A673 (cell line): ENCODE results near the gene UBE2D3. TPM values are rescaled to one million over a fixed set of nuclear protein-coding genes. Genes with fewer than 3 reads are reported as not detected.

ENCODE experiments used
- BruUV-seq: library from RNA; stranded (reverse); fragments of 400-500 nt; replicated peaks from 2 replicates; lab custom pipeline; 2021; lab: Mats Ljungman, UMichigan
- CTCF ChIA-PET: fragments of 300-600 bp; sonication (Branson Sonifier 250); formaldehyde crosslinking; loops from one replicate; lab custom pipeline; 2022; ENCODE audit warnings: antibody characterized with exemption; lab: Charles Lee
- POLR2A ChIA-PET: fragments of 300-600 bp; sonication (Branson Sonifier 250); formaldehyde crosslinking; loops from one replicate; lab custom pipeline; 2022; ENCODE audit warnings: antibody characterized with exemption; ENCODE audit not compliant: low non-redundant PET; lab: Charles Lee
- DNase-seq: peaks from one replicate; pipeline ENCODE4 v3.0.0-alpha.2; 2015; ENCODE audit warnings: low spot score
- H3K27ac ChIP-seq: fragments of 200-600 bp; sonication (generic); 2 replicates; pipeline ENCODE4 v1.5.1; 2016; ENCODE audit warnings: mixed run types, low read depth, mild to moderate bottlenecking, mixed read lengths, antibody characterized with exemption, low read length; ENCODE audit not compliant: poor library complexity, severe bottlenecking
- H3K27me3 ChIP-seq: fragments of 200-600 bp; sonication (generic); replicated peaks from 2 replicates; pipeline ENCODE4 v1.6.1; 2017; ENCODE audit warnings: mixed run types, low read depth, mild to moderate bottlenecking, mixed read lengths, antibody characterized with exemption, low read length; ENCODE audit not compliant: insufficient read depth, poor library complexity
- H3K36me3 ChIP-seq: fragments of 200-600 bp; sonication (generic); 2 replicates; pipeline ENCODE4 v1.6.1; 2016; ENCODE audit warnings: mixed run types, mild to moderate bottlenecking, mixed read lengths, antibody characterized with exemption, low read length; ENCODE audit not compliant: insufficient read depth, poor library complexity, severe bottlenecking
- H3K4me1 ChIP-seq: fragments of 200-600 bp; sonication (generic); 2 replicates; pipeline ENCODE4 v1.6.1; 2017; ENCODE audit warnings: mixed run types, mild to moderate bottlenecking, mixed read lengths, antibody characterized with exemption, low read length; ENCODE audit not compliant: insufficient read depth, poor library complexity, severe bottlenecking
- H3K4me3 ChIP-seq: fragments of 200-600 bp; sonication (generic); 2 replicates; pipeline ENCODE4 v1.5.1; 2016; ENCODE audit warnings: low read depth, mixed run types, mild to moderate bottlenecking, mixed read lengths, low read length; ENCODE audit not compliant: poor library complexity, severe bottlenecking
- H3K9me3 ChIP-seq: fragments of 200-600 bp; sonication (generic); 2 replicates; pipeline ENCODE4 v1.6.1; 2016; ENCODE audit warnings: mixed run types, low read depth, mild to moderate bottlenecking, mixed read lengths, antibody characterized with exemption, low read length; ENCODE audit not compliant: poor library complexity, severe bottlenecking
- EZH2 ChIP-seq: fragments of 200-600 bp; sonication (generic); IDR thresholded peaks from 2 replicates; pipeline ENCODE4 v1.6.1; 2017; ENCODE audit warnings: borderline replicate concordance, low read depth, mild to moderate bottlenecking, mixed read lengths, antibody characterized with exemption, low read length; ENCODE audit not compliant: poor library complexity, severe bottlenecking
- intact Hi-C: fragments of 100-400 bp; cut with micrococcal nuclease; formaldehyde crosslinking; loops from one replicate; pipeline ENCODE4 v1.10.0; 2022; ENCODE audit not compliant: unreplicated experiment
- total RNA-seq: library from RNA; stranded (reverse); gene quantifications from 2 replicates; pipeline ENCODE4 v1.2.3, GENCODE V29; 2021
- TF ChIP-seq, protein P1 (sequence below): fragments of 300-800, 200-600 bp; sonication (generic); conservative IDR thresholded peaks from 2 replicates; pipeline ENCODE4 v1.5.1; 2017; ENCODE audit warnings: low read depth, mild to moderate bottlenecking, antibody characterized with exemption, low read length, moderate library complexity, mixed read lengths

Gene UBE2D3
- total RNA-seq, 1 experiment from 2014 or later: 378 TPM

DNA sequence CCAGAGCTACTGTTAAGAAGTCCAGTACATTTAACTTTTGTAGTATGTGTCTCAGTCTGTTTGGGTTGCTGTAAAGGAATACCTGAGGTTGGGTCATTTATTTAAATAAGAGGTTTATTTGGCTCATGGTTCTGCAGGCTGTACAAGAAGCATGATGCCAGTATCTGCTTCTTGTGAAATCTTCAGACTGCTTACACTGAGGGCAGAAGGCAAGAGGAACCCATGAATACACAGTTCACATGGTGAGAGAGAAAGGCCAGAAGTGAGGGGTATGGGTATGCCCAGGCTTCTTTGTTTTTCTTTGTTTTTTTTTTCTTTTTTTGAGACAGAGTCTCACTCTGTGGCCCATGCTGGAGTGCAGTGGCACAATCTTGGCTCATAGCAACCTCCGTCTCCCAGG is 35.4 kb upstream of the UBE2D3 start:
- Histone ChIP-seq H3K4me1 (no peaks in the 10 kb centered on the region), H3K36me3 (no peaks in the 10 kb centered on the region), H3K9me3 (no peaks in the 10 kb centered on the region), H3K27me3 (no peaks in the 10 kb centered on the region), H3K4me3 (no peak overlapping the region), H3K27ac (no peak overlapping the region)
- DNase-seq: no peak
- CTCF ChIA-PET: no interaction called here
- no peak for TF ChIP-seq EZH2
- TF ChIP-seq, protein P1, sequence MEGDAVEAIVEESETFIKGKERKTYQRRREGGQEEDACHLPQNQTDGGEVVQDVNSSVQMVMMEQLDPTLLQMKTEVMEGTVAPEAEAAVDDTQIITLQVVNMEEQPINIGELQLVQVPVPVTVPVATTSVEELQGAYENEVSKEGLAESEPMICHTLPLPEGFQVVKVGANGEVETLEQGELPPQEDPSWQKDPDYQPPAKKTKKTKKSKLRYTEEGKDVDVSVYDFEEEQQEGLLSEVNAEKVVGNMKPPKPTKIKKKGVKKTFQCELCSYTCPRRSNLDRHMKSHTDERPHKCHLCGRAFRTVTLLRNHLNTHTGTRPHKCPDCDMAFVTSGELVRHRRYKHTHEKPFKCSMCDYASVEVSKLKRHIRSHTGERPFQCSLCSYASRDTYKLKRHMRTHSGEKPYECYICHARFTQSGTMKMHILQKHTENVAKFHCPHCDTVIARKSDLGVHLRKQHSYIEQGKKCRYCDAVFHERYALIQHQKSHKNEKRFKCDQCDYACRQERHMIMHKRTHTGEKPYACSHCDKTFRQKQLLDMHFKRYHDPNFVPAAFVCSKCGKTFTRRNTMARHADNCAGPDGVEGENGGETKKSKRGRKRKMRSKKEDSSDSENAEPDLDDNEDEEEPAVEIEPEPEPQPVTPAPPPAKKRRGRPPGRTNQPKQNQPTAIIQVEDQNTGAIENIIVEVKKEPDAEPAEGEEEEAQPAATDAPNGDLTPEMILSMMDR: no peak
- POLR2A ChIA-PET: no interaction called here
- intact Hi-C loops: no loop called here
- BruUV-seq: no TSS peak

DNA sequence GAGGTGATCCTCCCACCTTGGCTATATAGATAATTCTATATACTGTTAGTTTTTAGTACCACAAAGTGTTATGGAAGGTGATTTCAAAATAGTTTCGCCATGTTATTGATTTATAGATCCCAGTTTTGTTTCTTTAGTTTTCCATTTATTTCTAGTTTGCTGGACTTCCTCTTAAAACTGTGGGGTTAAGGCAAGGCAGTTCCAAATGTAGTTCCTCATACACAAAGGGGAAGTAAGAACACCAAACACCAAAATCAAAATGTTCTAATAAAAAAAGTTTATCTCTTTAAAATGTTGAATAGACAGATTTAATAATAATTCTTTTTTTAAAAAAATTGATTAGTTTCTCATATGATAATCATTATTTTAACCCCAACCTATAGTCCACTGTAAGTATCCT is 34.7 kb upstream of the UBE2D3 start:
- Histone ChIP-seq H3K9me3 (no peaks in the 10 kb centered on the region), H3K36me3 (no peaks in the 10 kb centered on the region), H3K4me1 (no peaks in the 10 kb centered on the region), H3K27ac (no peak overlapping the region), H3K27me3 (no peaks in the 10 kb centered on the region), H3K4me3 (no peak overlapping the region)
- TF ChIP-seq, protein P1: no peak
- no peak for TF ChIP-seq EZH2
- ChIA-PET CTCF (no interaction called here), POLR2A (no interaction called here)
- intact Hi-C loops: no loop called here
- no TSS peak for BruUV-seq
- no peak for DNase-seq

DNA sequence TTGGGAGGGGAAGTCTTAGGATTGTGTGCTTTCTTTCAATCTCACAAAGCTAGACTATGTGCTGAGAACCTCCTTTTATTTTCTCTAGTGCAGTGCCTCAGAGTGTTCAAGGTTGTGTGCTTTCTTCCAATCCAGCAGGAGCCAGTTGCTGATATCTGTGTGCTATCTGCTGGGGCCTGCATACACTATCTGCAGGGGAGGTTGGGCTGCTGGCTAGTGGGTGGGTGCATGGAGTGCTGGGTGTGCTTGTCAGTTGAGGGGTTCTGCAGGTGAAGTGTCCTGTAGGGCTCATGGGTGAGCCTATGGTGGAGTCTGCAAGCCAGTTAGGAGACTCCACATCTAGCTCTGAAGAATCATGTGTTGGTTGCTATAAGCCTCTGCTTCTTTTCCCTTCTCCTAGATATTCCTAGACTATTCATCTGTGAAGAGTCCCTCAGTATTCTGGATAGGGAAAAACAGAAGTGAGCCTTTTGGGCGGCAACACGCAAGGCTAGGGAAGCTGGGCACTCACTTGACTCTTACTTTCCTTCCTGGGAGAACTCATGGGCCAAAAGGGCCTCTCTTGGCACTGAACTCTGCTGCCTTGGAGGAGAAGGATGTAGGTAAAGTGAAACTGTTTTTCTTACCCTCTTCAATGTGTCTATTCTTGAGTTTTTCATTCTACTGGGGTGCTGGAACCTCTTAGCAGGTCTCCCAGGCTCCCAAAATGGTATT is 33.4 kb upstream of the UBE2D3 start:
- Histone ChIP-seq H3K4me3 (no peak overlapping the region), H3K4me1 (no peaks in the 10 kb centered on the region), H3K36me3 (no peaks in the 10 kb centered on the region), H3K9me3 (no peaks in the 10 kb centered on the region), H3K27ac (no peak overlapping the region), H3K27me3 (no peaks in the 10 kb centered on the region)
- no peak for TF ChIP-seq EZH2
- TF ChIP-seq, protein P1: no peak
- ChIA-PET CTCF (no interaction called here), POLR2A (no interaction called here)
- no peak for DNase-seq
- BruUV-seq: no TSS peak
- intact Hi-C loops: no loop called here
